ENCODE measurements around the gene FCGR3A.
"Not testable (repeated sequence)": the region's sequence is repeated elsewhere in the genome, so short reads cannot be mapped to it uniquely, and the experiment has no call there.

Gene FCGR3A

GRCh38 chr1:161523817-161524741 lies 25.5 kb downstream of the FCGR3A start, which contains the start of gene HSPA6:
Gene HSPA6, plus strand, starts transcription at chr1:161524540. Its CDS starts 119 bp downstream, at chr1:161524659.
- DNase-seq (ENCODE audit: low read depth) = peak; percentile 84
- peak within 1 kb of the TSS; percentile 64 for H3K4me3 ChIP-seq (ENCODE audit: low read depth, low read length)

GRCh38 chr1:161523041-161523816 lies 26.4 kb downstream of the FCGR3A start:
- not testable (repeated sequence) for DNase-seq (ENCODE audit: low read depth); H3K4me3 ChIP-seq (ENCODE audit: low read depth, low read length)

- not testable (repeated sequence) for H3K4me3 ChIP-seq (ENCODE audit: low read depth, low read length); DNase-seq (ENCODE audit: low read depth)
Observed at GRCh38 chr1:161513953-161514352, 35.7 kb downstream of the FCGR3A start.

DNA sequence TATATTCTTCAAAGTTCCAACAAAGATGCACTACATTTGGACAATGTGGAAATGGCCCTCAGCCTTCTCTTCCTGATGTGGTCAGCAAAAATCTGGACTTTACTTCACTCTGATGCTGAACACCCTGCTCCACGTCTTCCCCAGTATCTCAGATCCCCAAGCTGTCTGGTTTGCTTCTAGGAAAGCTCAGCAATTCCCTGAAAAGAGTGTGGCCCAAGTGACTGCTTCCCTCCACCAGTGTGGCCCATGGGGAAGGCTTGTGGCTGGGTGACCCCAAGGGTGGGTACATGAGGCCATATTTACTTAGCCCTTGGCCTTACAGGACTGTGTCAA lies 36.2 kb downstream of the FCGR3A start:
- not testable (repeated sequence) for H3K4me3 ChIP-seq (ENCODE audit: low read depth, low read length); DNase-seq (ENCODE audit: low read depth)

DNA sequence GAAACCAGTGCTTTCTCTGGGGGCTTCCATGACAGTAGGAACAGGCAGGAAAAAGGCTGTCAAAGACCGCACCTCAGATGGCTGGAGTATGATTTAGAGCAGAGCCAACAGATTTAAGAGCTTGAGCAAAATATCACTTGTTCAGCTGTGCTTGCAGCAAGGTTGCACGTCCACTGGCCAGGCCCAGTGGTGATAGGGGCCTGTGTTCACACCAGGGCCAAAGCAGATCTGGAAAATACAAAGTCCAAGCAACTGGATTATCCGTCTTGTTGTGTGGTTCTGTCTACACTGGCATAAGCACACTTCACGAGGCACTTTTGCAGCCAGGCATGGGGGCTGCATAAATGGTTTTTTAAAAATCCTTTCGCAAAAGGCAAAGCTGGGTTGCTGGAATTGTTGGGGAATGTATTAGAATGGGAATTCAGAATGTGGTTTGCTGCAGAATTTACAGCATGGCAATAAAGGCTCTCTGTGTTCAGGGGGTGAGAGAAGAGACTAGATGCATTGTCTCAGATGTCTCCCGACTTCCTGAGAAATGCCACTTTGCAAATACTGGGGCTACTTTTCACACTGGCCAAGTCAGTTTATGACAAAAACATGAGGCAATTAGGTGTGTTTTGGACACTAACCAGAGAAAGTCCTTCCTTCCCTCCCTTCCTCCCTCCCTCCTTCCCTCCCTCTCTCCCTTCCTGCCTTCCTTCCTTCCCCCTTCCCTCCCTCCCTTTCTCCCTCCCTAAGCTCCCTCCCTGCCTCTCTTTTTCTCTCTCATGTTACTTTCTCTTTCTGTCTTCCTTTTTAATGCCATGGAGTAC lies 36.8 kb downstream of the FCGR3A start:
- DNase-seq (ENCODE audit: low read depth); H3K4me3 ChIP-seq (ENCODE audit: low read depth, low read length): not testable (repeated sequence)

- no peak for TF ChIP-seq MYC (IDR thresholded peaks at IDR 0.05; ENCODE audit: low read depth, low read length)
- TF ChIP-seq CTCF (IDR thresholded peaks at IDR 0.05; ENCODE audit: low read depth, low read length) = no peak
- TF ChIP-seq, protein P1, sequence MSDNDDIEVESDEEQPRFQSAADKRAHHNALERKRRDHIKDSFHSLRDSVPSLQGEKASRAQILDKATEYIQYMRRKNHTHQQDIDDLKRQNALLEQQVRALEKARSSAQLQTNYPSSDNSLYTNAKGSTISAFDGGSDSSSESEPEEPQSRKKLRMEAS (IDR thresholded peaks at IDR 0.05; ENCODE audit: low read depth, low read length) = no peak
- TF ChIP-seq POLR2A (IDR thresholded peaks at IDR 0.05; ENCODE audit: extremely low read depth, insufficient read length) = no peak
Observed at GRCh38 chr1:161511756-161512060, 37.9 kb downstream of the FCGR3A start.

DNA sequence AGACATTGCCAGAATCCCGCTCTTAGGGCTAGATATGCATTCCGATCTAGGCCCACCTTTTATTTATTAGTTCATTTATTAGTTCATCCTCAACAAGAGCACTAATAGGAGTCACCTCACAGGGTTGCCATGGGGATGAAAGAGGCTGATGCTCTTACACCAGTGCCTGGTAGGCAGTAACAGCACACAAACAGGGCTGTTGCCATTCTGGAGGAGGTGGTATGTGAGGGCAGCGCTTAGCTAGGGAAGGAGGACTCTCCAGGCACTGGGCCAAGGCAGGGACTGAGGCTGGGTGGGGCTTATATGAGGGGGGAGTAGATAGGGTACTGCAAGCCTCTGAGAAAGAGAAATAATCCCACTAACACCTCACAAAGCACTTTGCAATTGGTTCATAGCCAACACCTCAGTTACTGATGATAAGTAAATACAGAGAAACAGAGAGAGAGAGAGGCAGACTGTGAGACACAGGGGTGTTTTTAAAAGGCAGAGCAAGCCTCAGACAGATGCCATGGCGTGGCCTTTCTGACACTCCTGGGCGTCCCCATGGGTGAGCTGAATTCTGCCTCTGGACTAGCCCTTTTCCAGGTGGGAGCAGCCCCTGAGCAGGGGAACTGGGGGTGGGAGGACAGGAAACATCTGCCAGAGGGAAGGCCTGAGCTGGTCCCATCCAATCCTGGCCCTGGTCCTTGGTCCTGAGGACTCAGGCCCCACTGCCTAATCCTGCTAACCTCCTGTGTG lies 38.4 kb downstream of the FCGR3A start:
- H3K4me3 ChIP-seq (ENCODE audit: low read depth, low read length) = no peak overlapping the region
- DNase-seq (ENCODE audit: low read depth) = no peak
- TF ChIP-seq, protein P1 (IDR thresholded peaks at IDR 0.05; ENCODE audit: low read depth, low read length) = no peak
- TF ChIP-seq CTCF (IDR thresholded peaks at IDR 0.05; ENCODE audit: low read depth, low read length) (no peak), POLR2A (IDR thresholded peaks at IDR 0.05; ENCODE audit: extremely low read depth, insufficient read length) (no peak), MYC (IDR thresholded peaks at IDR 0.05; ENCODE audit: low read depth, low read length) (no peak)

More at GRCh38 chr1:161511756-161512060, 37.9 kb downstream of the FCGR3A start:
- H3K4me3 ChIP-seq (ENCODE audit: low read depth, low read length) = no peak overlapping the region
- no peak for DNase-seq (ENCODE audit: low read depth)

- H3K4me3 ChIP-seq (ENCODE audit: low read depth, low read length) = no peak overlapping the region
- TF ChIP-seq MYC (IDR thresholded peaks at IDR 0.05; ENCODE audit: low read depth, low read length) (no peak), CTCF (IDR thresholded peaks at IDR 0.05; ENCODE audit: low read depth, low read length) (no peak), POLR2A (IDR thresholded peaks at IDR 0.05; ENCODE audit: extremely low read depth, insufficient read length) (no peak)
- TF ChIP-seq, protein P1 (IDR thresholded peaks at IDR 0.05; ENCODE audit: low read depth, low read length) = no peak
- DNase-seq (ENCODE audit: low read depth) = no peak
Observed at GRCh38 chr1:161510477-161510876, 39.1 kb downstream of the FCGR3A start.

Measured in NB4 (cell line).